HG02588 (cell line): ENCODE results near the gene CAV1.

ENCODE experiments used
- ATAC-seq: cut with Tn5 transposase; IDR thresholded peaks from one replicate; pipeline ENCODE4 v1.9.1; 2021; ENCODE audit warnings: mild to moderate bottlenecking, moderate library complexity; ENCODE audit not compliant: unreplicated experiment

Gene CAV1

DNA sequence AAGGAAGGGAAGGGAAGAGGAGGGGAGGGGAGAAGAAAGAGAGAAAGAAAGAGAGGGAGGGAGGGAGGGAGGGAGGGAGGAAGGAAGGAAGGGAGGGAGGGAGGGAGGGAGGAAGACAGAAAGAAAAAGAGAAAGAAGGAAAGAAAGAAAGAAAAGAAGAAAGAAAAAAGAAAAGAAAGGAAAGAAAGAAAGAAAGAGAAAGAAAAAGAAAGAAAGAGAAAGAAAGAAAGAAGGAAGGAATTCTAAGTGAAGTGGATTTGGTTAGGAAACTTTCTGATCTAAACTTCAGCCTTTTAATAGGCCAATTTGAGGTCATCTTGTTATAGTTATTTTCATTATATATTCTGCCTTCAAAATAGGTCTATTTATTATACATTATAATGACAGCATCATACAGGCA, 21.0 kb upstream of the CAV1 start:
- no peak for ATAC-seq

DNA sequence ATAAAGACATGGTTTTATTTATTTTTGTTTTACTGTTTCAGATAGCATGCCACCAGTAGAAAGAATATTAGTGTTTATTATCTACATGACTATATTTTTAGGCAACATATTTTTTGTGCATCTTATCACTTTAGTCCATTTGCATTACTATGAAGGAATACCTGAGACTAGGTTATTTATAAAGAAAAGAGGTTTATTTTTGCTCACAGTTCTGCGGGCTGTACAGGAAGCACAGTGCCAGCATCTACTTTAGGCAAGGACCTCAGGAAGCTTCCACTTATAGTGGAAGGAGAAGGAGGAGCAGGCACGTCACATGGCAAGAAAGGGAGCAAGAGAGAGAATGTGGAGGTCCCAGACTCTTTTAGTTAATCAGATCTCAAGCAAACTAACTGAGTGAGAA, 19.6 kb upstream of the CAV1 start:
- ATAC-seq, result no peak

DNA sequence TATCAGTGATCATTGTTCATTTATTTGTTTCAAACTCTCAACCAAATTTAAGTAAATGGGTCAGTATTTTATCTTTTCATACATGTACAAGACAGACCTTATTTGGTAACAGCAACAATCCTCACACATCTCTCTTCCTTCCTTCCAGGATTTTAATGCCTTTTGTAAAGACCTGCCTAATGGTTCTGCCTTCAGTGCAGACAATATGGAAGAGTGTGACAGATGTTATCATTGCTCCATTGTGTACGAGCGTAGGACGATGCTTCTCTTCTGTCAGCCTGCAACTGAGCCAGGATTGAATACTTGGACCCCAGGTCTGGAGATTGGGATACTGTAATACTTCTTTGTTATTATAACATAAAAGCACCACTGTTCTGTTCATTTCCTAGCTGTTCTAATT, 19.0 kb upstream of the CAV1 start:
- ATAC-seq, result no peak

DNA sequence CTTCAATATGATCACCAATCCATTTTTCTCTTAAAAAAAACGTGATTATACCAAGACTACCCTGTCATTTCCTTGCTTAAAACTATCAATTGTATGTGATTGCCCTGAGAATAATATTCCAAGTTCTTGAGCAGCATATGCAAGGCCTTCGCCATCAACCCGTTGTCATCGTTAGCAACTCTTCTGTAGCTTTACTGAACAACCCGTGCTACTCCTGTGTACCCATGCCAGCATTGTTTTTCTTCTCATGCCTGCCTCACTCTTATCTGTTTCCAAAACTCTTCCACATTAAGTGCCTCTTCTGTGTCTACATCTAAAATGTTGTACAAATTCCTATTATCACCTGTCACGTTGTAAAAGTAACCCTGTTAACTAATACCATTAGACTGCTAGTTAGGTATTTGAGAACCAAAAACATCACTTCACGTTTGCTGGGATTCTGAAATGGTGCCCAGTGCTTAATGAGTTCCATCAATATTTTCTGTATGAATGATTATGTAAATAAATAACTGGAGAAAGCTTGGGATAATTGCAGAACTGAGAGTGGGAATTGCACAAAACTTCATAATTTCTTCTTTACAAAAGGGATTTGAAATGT, 14.8 kb upstream of the CAV1 start:
- no peak for ATAC-seq

DNA sequence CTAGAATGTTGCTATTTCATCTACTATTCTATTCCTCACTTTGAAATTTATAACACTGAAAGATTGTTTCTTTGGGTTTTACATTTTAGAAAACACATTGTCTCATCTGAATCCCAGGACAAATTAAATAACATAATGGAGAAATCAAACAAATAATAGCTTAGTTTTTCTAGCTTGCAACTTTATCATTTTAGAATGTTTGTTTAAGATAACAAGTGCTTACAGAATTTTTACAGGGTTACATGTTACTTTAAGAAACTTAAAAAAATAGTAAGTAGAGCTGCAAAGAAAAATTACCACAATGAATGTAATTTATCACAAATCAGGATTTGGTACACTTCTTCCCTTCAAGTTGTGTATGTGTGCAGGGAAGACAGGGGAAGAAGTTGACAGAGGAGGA, 14.0 kb upstream of the CAV1 start:
- ATAC-seq, result no peak

DNA sequence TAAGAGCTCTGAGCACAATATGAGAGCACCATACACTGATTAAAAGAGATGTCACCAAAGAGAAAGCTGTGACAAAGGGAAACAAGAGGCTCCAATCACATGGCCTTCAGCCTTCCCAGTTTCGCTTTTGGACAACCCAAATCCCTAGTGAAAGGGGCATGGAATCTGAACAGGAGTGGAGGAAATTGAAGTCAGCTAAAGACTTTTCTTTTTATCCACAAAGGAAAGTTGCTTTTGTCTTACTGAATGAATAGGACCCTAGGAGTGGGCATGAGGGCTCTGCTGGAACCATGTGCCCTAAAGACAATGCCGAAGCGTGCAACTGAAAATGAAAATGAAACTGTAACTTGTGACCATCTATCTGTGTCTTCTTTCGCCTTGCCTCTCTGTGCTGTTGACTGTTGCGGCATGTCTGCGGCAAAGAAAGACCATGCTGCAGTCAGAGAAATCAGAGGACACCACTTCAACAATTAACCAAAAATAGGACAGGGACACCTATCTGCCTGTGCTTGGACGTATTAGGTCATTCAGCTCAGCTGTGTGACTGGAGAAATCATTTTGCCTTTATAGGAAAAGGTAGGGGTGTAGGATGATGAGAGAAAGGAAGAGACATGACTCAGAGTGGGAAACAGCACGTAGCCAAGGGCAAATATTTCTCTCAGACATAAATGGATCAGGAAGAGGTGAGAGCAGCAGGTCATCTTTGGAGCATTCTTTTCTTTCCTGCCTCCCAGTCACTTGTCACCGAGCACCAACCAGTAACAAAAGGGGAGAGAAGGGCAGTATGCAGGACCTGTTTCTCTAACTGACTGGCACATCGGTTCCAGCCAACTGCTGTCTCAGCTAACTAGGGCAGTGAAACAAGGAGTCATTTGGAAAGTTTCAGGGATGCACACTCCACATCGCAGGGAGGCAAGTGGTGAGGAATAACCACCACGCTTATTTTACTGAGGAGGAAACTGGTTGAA, 13.0 kb upstream of the CAV1 start:
- peak; percentile 99 for ATAC-seq

DNA sequence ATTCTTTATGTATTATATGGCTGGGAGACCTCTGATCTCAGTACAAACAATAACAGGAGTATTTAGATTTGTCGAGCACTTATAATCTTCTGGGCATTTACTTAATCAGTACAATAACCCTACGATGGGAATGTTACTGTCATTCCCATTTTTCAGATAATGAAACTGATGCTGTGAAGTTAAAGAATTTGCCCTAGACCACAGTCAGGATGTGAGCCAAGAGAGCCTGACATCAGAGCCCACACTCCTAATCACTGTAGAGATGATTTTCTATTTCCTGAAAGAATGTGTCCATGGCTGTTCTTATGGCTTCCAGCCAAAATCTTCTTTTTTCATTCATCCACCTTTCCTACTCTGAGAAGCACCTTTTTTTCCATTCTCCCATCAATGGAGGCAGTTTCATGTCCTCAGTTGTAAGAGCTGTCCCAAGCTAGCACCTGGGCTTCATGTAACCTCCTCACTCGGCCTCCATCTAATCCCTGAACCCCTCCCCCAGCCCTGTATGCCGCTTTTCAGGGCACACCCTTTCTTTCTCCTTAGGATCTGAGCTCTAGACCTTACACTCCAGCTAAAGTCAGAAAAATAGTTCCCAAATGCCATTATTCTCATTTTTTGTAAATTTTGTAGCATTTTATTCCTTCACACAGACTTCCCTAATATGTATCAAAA, 12.2 kb upstream of the CAV1 start:
- no peak for ATAC-seq

DNA sequence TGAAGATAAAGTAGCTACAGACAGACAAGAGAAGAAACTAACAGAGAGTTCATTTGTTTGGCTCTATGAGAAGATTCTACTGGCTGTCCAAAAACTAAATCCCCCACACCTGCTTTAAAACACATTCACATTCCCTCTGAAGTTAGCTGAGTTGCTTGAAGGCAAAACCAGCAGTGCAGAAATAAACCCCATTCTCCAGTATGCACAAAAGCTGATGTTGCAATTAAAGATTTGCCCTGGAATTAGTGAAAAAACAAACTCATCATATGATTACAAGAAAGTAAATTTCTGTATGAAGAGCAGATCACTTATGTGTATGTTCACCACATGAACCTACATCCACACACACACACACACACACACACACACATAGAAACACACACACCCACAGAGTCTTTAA, 9.3 kb upstream of the CAV1 start:
- ATAC-seq, result no peak

DNA sequence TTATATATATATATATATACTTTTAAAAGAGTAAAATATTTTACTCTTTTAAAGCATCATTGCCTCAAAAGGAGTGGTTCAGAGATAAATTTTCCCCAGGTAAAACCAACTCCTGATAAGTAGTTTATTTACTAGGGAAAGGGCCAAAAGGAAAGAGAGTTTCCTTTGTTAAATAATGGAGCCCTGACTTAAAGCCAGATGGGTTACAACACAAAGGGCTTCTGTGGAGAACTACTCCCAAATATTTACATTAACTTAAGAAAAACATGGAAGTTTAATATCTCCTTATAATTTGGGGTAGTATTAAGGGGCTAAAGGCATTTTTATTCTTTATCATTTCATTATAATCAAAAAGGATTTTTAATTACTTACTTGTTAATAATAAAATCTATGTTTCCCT, 8.5 kb upstream of the CAV1 start:
- ATAC-seq, result no peak

DNA sequence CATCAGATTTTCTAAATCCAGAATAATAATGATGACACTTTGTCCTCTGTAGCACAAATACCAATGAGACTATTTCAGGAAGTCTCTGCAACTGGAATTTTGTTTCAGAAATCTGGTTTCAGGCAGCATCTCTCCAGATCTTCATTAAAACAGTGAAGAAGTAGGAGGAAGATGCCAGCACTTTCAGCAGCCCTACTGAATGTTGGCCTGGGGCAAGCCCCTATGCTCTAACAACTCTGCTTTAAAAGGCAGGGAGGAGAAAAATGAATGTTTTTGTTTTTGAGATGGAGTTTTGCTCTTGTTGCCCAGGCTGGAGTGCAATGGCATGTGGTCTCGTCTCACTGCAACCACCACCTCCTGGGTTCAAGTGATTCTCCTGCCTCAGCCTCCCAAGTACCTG, 7.2 kb upstream of the CAV1 start:
- ATAC-seq, result no peak

DNA sequence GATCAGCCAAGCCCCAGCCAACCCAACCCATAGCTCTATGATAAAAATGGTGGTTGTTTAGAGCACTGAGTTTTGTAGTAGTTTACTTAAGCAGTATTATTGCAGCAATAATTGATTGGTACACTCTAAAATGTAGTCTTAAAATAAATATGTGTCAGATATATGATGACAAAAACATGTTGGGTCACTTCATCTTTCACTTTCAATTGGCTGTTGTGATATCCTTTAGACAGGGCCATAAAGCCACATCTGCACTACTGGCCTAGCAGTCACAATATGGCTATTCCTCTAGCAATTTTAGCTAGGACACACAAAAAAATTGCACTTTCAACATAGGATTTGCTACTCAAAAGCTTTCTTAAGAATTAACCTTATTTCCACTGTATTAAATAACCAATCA, 5.9 kb upstream of the CAV1 start:
- peak; percentile 46 for ATAC-seq

DNA sequence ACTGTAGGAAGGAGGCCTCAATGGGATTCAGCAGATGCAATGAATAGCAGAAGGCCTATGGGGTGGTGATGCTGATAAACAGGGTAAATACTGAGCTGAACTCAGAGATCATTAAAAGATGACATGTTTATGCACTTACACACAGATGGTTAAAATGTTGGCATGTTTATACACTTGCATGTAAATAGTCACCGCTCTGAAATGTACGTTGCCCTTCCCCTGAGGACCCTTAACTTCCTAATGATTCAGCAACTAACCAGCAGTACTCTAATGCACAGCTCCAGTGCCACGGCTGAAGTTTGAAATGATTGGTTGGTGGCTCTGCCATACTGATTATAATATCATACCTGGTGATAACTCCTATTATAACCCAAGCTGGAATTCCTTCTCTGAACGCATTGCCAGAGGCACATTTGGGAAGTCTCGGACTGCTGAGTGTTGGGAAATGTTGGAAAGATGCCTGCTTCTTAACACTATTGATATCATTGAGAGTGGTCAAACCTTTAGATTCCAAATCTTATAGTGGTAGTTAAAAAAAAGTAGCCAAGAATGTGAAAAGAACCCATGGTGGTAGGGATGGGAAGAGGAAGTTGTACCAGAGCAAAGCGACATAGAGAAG, 3.7 kb upstream of the CAV1 start:
- no peak for ATAC-seq

DNA sequence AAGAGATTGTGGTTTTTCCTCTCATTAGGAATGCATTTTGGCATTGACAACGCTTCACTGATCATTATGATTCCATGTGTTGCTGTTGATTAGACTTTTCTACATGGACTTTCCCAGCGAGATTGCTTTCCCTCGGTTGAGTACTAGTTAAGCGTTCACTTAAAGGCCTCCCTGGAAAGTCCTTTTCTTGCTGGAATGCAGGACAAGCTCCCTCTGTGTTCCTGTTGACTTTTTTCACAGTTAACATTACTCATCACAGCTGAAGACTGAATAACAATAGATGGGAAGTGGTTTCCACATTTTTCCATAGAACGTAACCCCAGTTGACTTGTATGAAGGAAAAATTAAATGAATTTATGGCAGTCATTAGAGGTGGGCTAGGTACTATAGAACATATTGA, 2.6 kb upstream of the CAV1 start:
- no peak for ATAC-seq

DNA sequence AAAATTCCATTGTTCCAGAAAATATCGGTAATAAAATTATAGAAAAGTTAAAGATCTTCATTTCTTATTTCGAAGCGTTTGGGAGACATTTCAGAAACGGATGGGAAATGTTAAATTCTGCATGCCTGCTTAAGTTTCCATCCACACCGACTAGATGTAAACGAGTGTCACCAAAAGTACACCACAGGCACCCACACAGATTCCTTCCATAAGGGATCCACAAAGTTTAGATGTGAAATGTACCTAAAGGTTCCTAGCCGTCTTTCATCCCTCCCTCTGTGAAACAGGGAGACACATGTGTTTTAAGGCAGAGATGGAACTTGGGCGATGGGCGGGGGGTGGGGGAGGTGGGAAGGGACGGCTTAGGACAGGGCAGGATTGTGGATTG, 621 bp upstream of the CAV1 start:
- ATAC-seq, result no peak

DNA sequence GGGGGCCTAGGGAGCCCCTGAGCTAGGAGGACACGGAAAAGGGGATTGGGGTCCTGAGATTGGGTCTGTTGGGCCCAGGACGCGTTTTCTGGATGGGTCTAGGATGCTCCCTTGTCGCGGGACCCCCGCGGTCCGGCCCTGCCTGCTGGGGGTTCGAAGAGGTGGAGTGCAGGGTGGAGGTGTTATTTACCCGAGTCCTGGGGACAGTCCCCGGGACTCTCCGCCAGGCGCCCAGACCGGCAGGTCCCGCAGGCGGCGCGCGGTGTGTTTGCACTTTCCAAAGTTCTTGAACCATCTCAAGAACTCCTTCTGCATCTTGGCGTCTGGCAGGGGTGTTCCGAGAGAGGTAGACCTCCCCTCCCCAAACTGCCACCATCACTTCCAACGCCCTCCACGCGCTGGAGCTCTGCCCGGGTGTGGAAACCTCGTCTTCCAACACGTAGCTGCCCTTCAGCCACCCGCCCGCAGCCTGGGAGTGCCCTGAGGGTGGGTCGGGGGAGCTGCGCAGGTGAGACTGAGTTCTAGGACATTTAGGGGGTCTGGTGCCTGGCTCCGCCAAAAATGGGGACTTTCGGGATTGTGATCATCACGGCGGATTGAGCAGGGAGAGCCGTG, 569 bp downstream of the CAV1 start:
- ATAC-seq, result peak; percentile 44

DNA sequence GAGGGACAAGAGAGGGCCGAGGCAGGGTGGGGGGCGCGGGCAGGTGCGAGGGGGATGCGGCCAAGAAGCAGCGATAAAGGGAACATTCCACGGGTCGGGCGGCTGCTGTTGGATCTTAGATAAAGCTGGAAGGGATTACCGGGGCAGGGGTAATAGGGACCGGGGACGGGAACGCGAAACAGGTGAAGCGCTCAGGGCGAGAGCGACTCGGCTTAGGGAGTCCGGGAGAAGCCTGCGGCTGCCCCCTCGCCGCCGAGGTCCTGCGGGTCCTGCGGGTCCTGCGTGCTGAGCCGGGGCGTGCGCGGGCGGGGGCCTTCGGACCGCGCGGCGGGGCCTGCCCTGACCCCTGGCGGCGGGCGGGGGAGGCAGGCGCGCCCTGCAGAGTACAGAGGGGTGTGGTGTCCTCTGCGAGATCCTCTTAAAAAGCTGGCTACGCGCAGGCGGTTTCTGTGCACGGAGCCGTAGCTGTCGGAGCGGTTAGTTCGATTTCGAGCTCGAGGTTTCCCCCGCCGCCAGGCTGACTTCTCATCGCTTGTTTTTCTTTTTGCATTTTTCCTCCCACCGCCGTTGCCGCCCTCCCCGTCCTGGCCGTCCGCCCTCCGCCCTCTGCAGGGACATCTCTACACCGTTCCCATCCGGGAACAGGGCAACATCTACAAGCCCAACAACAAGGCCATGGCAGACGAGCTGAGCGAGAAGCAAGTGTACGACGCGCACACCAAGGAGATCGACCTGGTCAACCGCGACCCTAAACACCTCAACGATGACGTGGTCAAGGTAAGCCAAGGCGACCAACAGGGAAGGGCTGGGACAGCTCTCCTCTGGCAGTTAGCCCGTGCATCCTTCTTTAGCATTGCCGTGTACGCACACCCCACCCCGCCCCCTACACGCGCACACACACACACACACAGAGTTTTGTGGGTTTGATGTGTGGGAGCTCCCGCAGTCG, 1.4 kb downstream of the CAV1 start:
- ATAC-seq, result peak; percentile 88

DNA sequence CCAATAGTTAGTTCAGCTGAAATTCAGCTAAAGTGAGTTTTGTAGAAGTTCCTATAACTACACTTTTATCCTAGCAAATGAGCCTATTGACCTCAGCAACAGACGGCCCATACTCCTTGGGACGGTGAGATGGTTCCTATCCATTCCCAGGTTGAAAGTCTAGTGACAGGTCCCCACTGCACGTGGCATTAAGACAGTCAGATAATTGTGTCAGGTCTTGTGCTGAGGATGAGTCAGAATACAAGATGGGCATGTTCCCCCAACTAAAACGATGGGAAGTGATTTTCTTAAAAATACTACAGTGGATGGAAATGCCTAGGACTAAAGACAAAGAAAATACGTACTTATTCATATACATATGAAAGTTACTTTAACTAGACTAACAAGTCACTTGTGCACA, 2.1 kb downstream of the CAV1 start:
- no peak for ATAC-seq

DNA sequence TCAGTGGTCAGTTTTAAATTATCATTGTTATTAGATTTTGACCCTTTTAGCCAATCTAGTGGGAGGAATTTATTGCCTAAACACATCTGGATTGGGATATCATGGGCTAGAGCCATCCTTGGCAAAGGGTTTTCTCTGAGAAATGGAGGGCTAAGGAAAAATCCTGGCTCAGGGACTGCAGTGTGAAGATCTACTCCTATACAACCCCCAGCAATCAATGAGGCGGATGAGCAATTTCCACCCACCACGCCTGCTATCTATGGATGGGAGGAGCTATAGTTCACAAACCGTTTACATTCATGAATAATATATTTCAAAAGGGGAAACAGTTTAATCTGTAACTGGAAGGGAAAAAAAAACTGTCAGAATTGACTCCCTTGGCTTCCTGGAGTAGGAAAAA, 2.7 kb downstream of the CAV1 start:
- no peak for ATAC-seq

DNA sequence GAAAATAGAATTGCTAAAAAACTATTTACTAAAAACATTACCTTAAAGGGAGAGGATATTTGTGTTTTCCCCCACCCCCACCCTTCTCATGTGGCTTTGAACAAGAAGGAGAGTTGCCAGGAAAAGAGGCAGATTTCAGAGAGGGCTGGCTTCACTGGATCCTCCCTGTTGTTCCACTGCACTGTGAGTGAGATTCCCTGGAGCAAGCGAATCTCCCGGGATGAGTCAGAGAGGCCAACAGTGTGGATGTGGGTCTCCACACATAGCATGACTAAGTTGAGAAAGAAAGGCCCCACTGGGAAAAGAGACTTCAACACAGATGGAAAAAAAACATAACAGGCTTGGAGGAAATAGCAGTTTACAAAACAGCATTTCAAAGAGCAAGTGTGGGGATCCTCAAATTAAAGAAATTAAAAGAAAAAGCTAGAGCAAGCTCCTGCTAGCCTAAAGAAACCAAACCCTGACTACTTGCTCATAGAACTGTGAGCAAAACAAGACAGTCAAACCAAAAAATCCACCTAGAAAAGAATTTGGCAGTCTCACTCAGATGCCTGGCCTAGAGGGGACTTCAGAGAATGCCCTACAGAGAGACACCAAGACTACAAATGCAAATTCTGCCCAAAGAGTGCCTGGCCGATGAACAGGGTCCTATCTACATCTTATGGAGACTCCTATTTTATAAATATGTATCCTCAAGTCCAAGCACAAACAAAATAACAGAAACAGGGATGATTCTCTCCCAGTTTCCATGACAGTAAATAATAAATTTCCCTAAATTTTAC, 3.4 kb downstream of the CAV1 start:
- no peak for ATAC-seq
